ENCODE measurements around the gene ARID4A. TPM values are rescaled to one million over a fixed set of nuclear protein-coding genes. Genes with fewer than 3 reads are reported as not detected.
"Not testable (repeated sequence)": the region's sequence is repeated elsewhere in the genome, so short reads cannot be mapped to it uniquely, and the experiment has no call there.

The ARID4A gene
- total and polyA plus RNA-seq, 9 of the 15 experiments (the other 6 are each of a cell fraction or from before 2014, with no cell fraction given) = 2.4 to 11.5 (median 8.7) TPM

DNA sequence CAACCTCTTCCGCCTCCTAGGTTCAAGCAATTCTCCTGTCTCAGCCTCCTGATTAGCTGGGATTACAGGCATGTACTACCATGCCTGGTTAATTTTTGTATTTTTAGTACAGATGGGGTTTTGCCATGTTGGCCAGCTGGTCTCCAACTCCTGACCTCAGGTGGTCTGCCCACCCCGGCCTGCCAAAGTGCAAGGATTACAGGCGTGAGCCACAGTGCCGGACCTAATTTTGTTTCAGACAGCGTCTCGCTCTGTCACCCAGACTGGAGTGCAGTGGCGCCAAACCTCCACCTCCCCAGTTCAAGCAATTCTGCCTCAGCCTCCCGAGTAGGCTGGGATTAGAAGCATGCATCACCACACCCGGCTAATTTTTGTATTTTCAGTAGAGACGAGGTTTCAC, 36.4 kb upstream of the ARID4A start:
- H4K20me1 ChIP-seq (replicated peaks; ENCODE audit: control insufficient read depth, insufficient read depth, low read length); intact Hi-C loops (cut with micrococcal nuclease); H3K4me2 ChIP-seq (ENCODE audit: insufficient read depth, low read length); H3K4me3 ChIP-seq; FAIRE-seq; H3K9me3 ChIP-seq (replicated peaks; ENCODE audit: control insufficient read depth, insufficient read depth, low read depth, low read length); BruUV-seq (replicated peaks); H3K79me2 ChIP-seq (ENCODE audit: control insufficient read depth, insufficient read depth, low read length); ATAC-seq; in situ Hi-C loops (cut with MboI); CTCF ChIA-PET (ENCODE audit: low intra/inter-chr PET ratio); H2AFZ ChIP-seq (ENCODE audit: low read depth, low read length); H3K27me3 ChIP-seq (ENCODE audit: control insufficient read depth in 2 of 2, insufficient read depth in 2 of 2, low read length in 2 of 2); H3K9me1 ChIP-seq (ENCODE audit: control insufficient read depth, insufficient read depth, low read length); DNase-seq (ENCODE audit: extremely low read depth in 1 of 4, low spot score in 3 of 4); H3K27ac ChIP-seq (ENCODE audit: extremely low read depth, low read depth, low read length); H3K4me1 ChIP-seq (replicated peaks in 1 of 2; ENCODE audit: control insufficient read depth in 2 of 2, insufficient read depth in 2 of 2, low read length in 2 of 2); POLR2A ChIA-PET; H3K9ac ChIP-seq (ENCODE audit: insufficient read depth in 1 of 2, low read depth in 2 of 2, low read length in 2 of 2): not testable (repeated sequence)
- peaks cover 95% of the 10 kb centered on the region for H3K36me3 ChIP-seq (ENCODE audit: control insufficient read depth, insufficient read depth, low read length)
- 96% methylated on average over 6 of the region's 10 CpGs for WGBS (ENCODE audit: insufficient coverage, low coverage, missing lambda C conversion rate)
- 0 out of 2 replicates have a peak, but pooled peaks have one; percentile 25 for TF ChIP-seq POLR2G (IDR thresholded peaks at IDR 0.05; ENCODE audit: low read depth, low read length)

DNA sequence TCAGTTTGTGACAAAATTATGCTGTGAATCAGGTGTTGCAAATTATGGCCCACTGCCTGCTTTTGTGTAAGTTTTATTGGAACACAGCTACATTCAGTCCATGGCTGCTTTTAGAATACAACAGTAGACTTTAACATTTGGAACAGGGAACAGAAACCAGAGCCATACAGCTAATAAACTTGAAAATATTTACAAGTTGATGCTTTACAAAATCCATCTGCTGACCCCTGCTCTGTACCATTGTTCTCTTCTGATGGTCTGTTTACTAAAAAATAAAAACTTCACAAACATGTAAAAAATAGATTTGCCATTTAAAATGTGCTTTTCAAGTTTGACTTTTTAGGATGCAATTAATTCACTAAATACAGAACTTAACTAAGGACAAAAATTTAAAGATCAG, 33.0 kb upstream of the ARID4A start:
- CTCF ChIA-PET (ENCODE audit: low intra/inter-chr PET ratio) = no interaction called here
- in situ Hi-C loops (cut with MboI) (no loop called here), intact Hi-C loops (cut with micrococcal nuclease) (no loop called here)
- BruUV-seq (replicated peaks) = TSS peak; percentile 7
- no peak for DNase-seq (ENCODE audit: extremely low read depth in 1 of 4, low spot score in 3 of 4)
- Histone ChIP-seq H3K4me3 (no peak overlapping the region), H3K79me2 (ENCODE audit: control insufficient read depth, insufficient read depth, low read length) (no peaks in the 10 kb centered on the region; the same call in 2 of the 3 replicates), H3K4me1 (replicated peaks in 1 of 2; ENCODE audit: control insufficient read depth in 2 of 2, insufficient read depth in 2 of 2, low read length in 2 of 2) (no peaks in the 10 kb centered on the region), H3K27me3 (ENCODE audit: control insufficient read depth in 2 of 2, insufficient read depth in 2 of 2, low read length in 2 of 2) (no peaks in the 10 kb centered on the region), H3K9me1 (ENCODE audit: control insufficient read depth, insufficient read depth, low read length) (no peaks in the 10 kb centered on the region), H2AFZ (ENCODE audit: low read depth, low read length) (no peak overlapping the region), H3K4me2 (ENCODE audit: insufficient read depth, low read length) (no peak overlapping the region), H3K9me3 (replicated peaks; ENCODE audit: control insufficient read depth, insufficient read depth, low read depth, low read length) (no peaks in the 10 kb centered on the region), H3K27ac (ENCODE audit: extremely low read depth, low read depth, low read length) (no peak overlapping the region), H4K20me1 (replicated peaks; ENCODE audit: control insufficient read depth, insufficient read depth, low read length) (no peaks in the 10 kb centered on the region), H3K36me3 (ENCODE audit: control insufficient read depth, insufficient read depth, low read length) (peaks cover 98% of the 10 kb centered on the region), H3K9ac (ENCODE audit: insufficient read depth in 1 of 2, low read depth in 2 of 2, low read length in 2 of 2) (no peak overlapping the region)
- no peak for FAIRE-seq
- ATAC-seq = no peak
- TF ChIP-seq SUPT5H (IDR thresholded peaks at IDR 0.05) (peak; percentile 15; the same call in 1 of the 2 replicates), HNRNPK (IDR thresholded peaks at IDR 0.05; ENCODE audit: low read depth, low read length, poor library complexity, severe bottlenecking) (no peak), XRCC5 (IDR thresholded peaks at IDR 0.05; ENCODE audit: low read depth, low read length) (no peak), NFIC (IDR thresholded peaks at IDR 0.05) (no peak), ZBED1 (IDR thresholded peaks at IDR 0.05) (no peak)
- TF ChIP-seq, protein P1, sequence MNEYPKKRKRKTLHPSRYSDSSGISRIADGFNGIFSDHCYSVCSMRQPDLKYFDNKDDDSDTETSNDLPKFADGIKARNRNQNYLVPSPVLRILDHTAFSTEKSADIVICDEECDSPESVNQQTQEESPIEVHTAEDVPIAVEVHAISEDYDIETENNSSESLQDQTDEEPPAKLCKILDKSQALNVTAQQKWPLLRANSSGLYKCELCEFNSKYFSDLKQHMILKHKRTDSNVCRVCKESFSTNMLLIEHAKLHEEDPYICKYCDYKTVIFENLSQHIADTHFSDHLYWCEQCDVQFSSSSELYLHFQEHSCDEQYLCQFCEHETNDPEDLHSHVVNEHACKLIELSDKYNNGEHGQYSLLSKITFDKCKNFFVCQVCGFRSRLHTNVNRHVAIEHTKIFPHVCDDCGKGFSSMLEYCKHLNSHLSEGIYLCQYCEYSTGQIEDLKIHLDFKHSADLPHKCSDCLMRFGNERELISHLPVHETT (CRISPR knock-in tag; conservative IDR thresholded peaks at IDR 0.05 in 1 of 2, IDR thresholded peaks at IDR 0.05 in 1 of 2) = no peak
- TF ChIP-seq, protein P2, sequence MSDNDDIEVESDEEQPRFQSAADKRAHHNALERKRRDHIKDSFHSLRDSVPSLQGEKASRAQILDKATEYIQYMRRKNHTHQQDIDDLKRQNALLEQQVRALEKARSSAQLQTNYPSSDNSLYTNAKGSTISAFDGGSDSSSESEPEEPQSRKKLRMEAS (CRISPR knock-in tag; IDR thresholded peaks at IDR 0.05) = no peak
- POLR2A ChIA-PET = interaction anchor here (0.6 to 2.5 kb wide), 3 partner anchors 9 to 117 kb away, joined by 3 to 6 read pairs (median 3); partner anchors contain the start of gene ARID4A
